ENCODE results near the gene ATP23. TPM values are rescaled to one million over a fixed set of nuclear protein-coding genes. Genes with fewer than 3 reads are reported as not detected.

The ATP23 gene
- total RNA-seq, 1 experiment from 2014 or later: 13.9 TPM

DNA sequence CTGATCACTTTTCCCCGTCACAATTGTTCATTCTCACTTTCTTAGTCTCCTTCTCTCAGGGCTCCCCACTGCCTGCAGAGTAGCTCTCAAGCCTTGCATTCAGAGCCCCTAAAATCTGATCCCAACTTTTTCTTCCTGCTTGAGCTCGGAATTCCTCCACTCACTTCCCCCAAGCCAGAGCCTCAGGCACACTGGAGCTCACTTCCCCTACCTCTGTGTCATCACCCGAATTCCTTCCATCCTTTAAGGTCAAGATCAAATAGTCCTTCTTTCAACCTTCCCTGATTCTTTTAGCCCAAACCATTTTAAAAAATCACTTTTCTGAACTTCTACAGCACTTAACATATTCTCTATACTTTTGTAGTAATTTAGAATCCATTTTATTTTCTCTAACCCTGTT, 34.1 kb upstream of the ATP23 start:
- no peak for DNase-seq (ENCODE audit: low read depth)

DNA sequence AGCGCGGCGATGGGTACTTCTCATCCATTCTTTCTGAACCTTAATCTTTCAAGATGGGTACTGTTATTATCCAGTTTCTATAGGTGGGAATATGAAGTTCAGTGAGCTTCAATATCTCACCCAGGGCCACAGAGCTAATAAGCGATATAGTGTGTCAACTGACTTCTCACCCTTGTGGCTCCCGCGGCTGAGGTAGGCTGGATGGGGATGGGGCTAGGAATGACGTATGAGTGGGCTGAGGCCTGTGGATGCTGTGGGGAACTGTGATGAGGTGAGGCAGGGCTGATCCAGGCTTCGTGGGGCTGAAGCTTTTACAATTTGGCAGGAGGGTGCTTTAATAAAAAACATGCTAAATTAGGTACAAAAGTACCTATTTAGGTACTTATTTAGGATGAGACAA, 32.9 kb upstream of the ATP23 start:
- DNase-seq (ENCODE audit: low read depth): no peak

DNA sequence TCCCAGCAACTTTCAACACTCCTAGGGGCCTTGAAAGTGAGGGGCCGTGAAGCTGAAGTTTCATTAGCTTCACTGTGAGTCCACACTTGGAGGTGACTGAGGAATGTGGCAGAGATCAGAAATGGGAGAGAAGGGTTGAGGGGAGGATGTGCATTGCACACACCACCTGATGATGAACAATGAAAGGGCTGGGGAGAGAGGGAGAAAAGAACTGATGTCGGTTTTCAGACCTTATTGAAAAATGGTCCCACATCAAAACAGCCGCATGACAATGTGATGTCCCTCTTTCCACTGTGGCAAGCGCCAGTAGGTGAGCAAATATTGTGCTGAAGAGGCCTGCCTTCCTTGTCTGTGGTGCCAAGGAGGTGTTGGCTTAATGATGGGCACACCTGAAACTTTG, 32.3 kb upstream of the ATP23 start:
- DNase-seq (ENCODE audit: low read depth): no peak

DNA sequence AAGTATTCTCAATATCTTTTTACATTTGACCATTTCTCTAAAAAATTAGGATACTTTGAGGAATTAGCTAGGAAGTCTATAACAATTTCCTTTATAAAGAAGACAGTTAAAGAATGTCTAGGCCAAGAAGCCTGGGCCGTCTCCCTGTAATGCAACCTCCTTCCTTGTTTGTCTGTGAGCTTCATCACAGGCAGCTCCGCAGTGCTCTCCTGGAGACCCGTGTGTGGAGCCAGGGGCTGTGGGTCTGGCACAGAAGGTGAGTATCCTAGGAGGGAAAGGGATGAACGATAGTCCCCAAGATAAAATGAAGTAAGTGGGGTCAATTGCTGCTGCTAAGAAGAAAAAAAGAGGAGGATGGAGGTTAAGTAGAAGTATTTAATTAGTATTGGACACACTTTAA, 31.8 kb upstream of the ATP23 start:
- DNase-seq (ENCODE audit: low read depth): no peak

DNA sequence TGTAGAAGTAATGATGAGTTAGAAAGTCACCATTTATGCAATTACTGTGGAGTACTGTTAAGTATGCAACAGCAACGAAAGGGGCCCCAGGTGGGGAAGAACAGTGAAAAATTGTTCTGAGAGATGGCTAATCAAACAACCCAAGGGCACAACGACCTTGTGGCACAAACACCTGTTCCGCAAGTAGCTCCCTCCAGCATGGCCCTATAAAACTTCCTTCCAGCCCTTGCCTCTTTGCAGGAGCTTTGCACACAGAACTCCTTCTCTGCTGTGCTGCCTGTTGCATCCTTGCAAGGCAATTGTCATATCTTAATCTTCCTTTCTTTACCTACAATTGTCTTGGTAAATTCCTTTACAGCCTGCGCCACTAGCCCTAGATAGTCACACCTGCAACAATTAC, 23.2 kb upstream of the ATP23 start:
- DNase-seq (ENCODE audit: low read depth): no peak

DNA sequence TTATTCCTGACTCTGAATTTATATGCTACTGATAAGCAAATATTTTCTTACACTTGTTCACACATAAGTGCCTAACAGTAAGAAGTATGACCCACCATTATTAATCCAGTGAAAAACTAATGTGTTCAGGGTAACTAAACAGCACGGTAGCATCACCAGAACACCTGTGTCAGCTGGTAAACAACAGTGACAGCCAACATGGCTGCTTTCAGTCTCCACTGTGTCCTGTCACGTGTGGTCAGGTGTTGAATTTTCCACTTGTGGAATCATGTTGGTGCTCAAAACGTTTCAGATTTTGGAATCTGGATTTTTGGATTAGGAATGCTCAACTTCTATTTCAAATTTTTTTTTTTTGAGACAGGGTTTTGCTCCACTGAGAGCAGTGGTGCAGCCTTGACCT, 14.3 kb upstream of the ATP23 start:
- no peak for DNase-seq (ENCODE audit: low read depth)

DNA sequence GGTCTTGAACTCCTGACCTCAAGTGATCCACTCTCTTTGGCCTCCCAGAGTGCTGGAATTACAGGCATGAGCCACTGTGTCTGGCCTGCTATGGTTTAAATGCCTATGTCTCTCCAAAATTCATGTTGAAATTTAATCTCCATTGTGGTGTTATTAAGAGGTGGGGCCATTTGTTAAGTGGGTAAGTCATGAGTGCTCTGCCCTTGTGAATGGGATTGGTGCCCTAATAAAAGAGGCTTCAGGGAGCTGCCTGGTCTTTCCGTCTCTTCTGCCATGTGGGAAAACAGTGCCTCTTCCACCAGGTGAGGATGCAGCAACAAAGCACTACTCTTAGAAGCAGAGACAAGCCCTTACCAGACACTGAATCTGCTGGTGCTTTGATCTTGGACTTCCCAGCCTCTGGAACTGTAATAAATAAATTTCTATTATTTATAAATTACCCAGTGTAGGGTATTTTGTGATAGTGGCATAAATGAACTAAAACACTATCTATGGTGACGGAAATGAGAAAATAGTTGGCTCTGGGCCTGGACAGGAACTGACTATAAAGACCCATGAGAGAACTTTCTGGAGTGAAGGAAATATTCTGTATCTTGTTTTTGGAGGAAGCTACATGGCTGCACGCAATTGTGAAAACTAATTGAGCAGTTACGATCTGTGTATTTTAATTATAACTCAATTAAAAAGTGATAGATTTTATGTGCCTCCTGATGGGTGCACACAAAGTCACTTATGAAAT, 12.1 kb upstream of the ATP23 start:
- no peak for DNase-seq (ENCODE audit: low read depth)

DNA sequence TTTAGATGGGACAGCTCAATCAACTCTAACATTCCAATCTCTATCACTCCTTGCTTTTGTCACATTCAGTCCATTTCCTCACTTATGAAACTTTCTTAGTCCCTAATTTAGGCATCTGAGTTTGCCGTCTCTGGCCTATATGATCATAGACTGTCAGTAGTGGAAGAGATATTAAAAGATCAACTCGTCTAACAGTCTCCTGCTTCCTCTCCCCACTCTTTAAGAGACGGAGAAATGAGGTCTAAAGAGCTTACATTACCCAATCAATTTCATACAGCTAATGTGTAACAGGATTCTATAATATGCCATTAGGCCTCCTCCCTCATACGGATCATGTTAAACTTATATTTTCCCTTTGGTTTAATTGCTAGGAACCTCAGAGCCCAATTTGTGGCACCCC, 6.5 kb upstream of the ATP23 start:
- no peak for DNase-seq (ENCODE audit: low read depth)

DNA sequence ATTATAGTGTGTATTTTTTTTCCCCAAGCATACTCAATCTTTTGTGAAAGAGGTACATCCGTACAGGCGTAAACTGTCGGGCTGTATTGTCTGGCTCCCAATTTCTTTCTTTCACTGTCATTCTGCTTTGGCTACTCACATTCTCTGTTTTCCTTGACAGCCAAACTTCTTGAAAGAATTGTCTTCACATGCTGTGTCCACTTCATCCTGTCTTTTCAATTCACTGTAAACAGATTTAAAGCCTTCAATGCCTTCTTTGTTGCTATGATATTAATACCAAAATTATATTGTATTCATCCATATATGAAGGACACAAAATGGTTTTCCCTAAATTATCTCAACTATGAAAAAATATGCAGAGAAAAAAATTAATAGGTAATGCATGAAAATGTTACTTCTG, 6.0 kb upstream of the ATP23 start:
- DNase-seq (ENCODE audit: low read depth): no peak

DNA sequence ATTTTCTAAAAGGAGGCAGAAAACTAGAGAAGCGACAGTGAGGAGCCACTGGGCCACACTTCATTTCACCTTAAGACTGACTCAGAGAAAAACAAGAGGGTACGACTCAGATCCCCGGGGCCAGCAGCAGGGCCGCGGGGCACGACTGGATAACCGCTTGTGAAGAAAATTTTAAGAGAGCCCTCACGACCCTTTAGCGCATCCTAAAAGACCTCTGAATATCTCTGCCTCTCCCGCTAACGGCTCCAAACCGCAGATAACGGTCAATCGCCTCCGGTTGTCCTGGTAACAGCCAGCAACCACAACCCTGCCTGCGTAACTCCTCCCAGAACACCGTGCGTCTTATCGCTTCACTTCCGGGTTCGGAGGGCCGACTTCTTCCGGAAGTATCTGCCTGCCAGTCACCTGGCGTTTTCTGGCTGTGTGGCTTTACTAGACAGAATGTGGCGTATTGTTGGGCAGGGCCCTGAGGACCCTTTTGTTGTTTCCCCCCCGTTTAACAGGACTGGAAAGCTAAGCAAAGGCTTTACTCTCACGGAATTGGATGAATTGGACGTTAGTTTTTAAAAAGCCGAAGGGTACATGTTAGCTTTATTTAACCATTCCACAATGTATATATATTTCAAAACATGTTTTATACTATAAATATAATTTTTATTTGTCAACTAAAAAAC, 5.4 kb upstream of the ATP23 start:
- peak; percentile 93 for DNase-seq (ENCODE audit: low read depth)

DNA sequence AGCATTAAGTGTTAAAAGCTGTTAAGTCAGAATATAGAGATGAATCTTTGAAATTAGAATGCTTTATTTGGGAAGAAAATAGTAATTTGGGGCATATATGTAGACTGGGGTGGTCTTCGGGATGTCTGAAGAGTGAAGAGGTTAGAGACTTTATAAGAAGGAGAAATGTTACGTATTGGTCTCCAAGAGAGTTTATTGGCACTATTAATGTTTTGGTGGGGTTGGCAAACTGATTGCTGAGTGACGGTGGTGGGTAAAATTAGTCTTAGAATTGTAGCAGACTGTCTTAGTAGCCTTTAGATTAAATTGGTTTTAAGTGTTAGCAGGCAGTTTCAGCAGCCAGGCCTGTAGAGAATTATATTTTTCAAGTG, 4.9 kb upstream of the ATP23 start:
- DNase-seq (ENCODE audit: low read depth): no peak

DNA sequence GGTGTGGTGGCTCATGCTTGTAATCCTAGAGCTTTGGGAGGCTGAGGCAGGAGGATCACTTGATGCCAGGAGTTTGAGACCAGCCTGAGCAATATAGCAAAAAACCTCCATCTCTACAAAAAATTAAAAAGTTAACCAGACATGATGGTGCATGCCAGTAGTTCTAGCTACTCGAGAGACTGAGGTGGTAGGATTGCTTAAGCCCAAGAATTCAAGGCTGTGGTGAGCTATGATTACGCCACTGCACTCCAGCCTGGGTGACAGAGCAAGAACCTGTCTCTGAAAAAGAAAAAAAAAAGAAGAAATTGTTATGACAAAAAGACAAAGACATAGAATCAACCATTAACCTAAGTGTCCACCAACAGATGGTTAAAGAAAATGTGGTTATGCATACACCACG, 2.1 kb upstream of the ATP23 start:
- DNase-seq (ENCODE audit: low read depth): no peak

DNA sequence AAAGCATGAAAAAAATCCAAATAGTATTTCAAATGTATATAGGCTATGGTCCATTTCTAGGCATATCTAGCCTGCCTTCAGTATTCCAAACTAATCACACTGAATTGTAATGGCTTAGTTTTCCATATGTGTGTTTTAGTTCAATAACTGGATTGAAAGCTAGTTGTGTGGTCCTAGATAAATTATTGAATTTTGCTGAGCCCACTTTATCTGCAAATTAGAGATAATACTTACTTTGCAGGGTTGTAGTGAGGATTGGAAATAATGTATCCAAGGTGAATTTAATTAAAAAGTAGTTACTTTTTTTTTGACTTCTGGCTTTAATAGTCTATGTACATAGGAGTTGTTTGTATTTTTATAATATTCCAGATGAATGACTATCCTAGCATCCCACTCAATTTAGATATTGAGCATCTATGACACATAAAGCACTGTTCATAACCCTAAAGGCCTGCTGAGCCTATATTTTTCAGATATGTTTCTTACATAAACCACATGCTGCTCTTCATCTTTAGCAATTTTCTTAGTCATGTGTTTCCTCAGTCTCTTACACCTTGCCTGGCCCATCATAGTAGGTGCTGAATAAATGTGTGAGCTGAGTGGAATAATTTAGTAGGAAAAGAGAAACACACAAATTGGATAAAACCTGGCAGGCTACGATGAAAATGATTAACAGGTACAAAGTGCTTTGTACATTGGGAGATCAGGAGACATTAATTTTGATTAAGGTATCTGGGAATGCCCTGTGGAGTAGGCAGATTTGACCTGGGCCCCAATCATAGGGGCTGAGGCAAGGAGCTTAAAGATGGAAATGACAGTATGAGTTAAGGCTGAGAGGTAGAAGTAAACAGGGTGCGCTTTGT, 1.1 kb upstream of the ATP23 start:
- no peak for DNase-seq (ENCODE audit: low read depth)

DNA sequence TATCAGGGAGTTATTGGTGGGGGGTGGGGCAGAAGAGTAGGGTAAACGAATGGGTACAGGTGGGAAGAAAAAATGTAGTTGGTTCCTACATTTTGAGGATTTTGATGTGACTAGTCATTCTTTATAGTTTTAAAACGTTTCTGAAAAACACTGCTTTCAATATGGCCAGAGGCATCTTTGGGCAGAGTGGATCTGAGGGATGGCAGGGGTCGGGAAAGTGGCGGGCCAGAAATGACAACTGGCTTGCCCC, 527 bp upstream of the ATP23 start:
- DNase-seq (ENCODE audit: low read depth): no peak

DNA sequence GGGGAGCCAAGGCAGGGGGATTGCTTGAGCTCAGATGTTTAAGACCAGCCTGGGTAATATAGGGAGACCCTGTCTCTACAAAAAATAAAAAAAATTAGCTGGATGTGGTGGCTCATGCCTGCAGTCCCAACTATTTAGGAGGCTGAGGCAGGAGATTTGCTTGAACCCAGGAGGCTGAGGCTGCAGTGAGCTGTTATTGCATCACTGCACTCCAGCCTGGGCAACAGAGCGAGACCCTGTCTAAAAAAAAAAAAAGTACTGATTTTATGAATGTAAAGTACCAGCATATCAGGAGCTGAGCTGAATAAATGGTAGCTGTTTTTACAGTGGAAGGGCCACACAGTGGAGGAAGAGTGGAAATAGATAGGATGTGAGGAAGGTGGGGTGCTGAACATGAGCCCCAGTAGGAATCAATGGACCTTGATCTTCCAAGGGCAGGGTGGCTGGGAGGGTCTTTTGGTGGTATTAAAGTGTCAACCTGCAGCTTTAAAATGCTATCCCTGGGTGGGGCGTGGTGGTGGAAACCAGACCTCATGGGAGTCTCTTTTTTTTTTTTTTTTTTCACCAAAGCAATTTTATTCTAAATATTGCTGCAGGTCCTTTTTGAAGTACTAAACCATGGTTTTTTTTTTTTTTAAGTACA, 2.2 kb downstream of the ATP23 start:
- no peak for DNase-seq (ENCODE audit: low read depth)

DNA sequence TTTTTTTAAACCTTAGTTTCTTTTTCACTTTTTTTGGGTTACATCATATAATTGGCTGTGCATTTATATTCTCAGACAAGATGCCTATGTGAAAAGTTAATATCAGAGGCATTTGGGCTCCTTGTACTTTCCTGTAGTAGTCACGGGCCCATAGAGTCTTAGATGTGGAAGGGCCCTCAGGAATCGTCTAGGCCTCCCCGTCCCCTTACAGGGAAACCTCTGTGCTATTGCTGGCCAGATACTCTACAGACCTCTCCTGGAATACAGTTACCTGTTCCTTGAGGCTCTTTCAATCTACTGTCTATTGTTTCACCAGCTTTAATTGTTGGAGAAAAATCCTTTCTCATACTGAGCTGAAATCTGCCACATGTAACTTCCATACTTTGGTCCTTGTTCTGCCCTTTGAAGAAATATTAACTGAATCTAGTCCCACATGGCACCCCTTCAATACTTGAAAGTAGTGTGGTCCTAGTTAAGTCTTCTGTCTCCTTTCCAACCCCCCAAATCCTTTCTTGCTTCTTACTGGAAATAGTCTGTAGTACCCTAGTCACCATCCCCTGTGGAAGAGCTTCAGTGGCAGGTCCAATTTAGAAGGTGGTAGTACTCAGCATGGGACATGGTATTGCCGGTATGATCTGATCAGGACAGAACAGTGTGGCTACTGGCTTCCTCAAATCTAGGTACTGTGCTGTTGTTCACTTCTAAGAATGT, 3.1 kb downstream of the ATP23 start:
- DNase-seq (ENCODE audit: low read depth): no peak

DNA sequence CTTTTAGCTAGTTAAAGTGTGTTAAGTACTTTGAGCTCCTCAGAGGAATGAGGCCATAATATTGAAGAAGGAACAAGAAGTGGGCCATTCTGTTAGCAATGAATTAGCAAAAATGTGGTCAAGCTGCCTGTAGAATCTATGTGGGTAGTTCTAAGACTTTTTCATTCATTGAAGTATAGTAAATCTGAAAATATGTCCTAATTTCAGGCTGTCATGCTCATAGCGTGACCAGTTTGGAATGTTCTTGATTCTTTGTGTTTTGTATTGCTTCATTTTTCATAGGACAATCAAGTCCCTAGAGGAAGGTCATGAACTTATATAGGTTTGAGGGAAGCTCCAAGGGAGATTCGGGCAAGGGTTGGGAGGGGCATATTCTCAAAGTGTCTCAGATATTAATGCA, 11.4 kb downstream of the ATP23 start:
- DNase-seq (ENCODE audit: low read depth): no peak

DNA sequence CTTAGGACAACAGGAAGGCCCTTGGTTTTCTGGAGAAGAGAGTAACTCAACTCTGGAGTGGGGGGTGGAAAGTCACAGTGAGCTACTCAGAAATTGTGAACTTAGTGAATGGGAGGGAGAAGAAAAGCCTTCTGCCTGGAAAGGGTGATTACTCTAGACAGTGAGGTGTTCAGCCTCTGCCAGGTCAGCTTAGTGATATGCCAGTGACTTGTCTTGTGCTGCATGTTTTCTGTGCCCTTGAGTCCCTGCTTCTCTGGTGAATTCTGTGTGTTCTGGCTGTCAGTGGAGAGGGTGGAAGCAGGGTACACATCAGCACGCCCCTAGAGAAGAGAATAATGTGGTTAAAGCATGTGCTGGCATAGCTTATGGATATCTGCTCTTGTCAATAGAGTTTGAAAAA, 13.4 kb downstream of the ATP23 start:
- DNase-seq (ENCODE audit: low read depth): no peak

DNA sequence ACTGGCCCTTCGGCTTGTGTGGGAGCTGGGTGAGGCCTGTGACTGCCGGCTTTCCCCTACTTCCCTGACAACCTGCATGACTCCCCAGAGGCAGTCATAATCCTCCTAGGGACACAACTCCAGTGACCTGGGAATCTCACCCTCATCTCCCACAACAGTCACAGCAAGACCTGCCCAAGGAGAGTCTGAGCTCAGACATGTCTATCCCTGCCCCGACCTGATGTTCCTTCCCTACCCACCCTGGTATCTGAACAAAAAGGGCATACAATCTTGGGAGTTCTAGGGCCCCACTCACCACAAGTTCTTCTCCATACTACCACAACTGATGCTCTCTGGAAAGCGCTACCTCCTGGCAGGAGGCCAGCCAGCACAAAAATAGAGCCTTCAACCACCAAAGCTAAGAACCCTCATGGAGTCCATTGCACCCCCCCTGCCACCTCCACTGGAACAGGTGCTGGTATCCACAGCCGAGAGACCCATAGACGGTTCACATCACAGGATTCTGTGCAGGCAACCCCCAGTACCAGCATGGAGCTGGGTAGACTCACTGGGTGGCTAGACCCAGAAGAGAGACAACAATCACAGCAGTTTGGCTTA, 16.8 kb downstream of the ATP23 start:
- no peak for DNase-seq (ENCODE audit: low read depth)

DNA sequence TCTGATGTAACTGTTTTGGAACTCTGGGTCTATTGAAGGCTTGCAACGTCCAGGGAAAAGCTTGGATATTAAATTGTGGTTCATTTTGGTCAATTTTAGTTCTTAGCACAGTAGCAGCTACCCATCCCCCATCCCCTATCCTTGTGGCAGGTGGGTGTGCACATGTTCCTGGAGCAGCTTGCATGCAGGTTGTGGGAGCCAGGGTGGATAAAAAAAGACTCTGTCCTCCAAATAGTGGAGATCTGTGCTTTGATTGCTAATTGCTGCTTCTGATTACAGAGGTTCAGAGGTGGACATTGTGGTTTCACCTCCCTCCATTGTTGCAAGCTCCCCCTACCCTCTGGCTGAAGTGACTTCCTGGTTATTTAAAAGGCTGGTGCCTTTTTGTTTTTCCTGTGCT, 23.1 kb downstream of the ATP23 start:
- no peak for DNase-seq (ENCODE audit: low read depth)

DNA sequence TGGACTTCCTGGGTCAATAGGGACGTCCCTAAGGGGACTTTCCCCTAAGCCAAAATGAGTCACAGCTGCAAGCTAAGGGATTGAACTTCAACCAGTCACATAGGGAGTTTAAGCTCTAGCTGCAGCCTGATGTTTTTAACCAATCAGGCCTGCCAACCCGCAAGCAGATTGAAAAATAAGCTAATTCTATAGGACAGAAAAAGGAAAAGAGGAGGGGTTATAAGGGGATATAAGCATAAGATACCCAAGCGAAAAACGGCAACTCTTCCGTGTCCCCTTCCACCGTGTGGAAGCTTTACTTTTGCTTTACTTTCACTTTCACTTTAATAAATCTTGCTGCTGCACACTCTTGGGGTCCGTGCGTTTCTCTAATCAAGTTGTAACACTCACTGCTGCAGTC, 24.4 kb downstream of the ATP23 start:
- no peak for DNase-seq (ENCODE audit: low read depth)

DNA sequence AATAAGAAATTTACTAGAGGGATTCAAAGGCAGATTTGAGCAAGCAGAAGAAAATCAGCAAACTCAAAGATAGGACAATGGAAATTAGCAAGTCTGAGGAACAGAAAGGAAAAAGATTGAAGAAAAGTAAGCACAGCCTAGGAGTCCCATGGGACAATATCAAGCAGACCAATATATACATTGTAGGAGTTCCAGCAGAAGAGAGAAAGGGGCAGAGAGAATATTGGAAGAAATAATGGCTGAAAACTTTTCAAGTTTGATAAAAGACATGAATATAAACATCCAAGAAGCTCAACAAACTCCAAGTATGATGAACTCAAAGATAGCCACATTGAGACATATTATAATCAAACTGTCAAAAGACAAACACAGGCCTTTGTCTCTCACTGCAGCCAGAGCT, 25.2 kb downstream of the ATP23 start:
- DNase-seq (ENCODE audit: low read depth): no peak
